ENCODE measurements around the gene WDR81.
"Not testable (repeated sequence)": the region's sequence is repeated elsewhere in the genome, so short reads cannot be mapped to it uniquely, and the experiment has no call there.

The WDR81 gene

DNA sequence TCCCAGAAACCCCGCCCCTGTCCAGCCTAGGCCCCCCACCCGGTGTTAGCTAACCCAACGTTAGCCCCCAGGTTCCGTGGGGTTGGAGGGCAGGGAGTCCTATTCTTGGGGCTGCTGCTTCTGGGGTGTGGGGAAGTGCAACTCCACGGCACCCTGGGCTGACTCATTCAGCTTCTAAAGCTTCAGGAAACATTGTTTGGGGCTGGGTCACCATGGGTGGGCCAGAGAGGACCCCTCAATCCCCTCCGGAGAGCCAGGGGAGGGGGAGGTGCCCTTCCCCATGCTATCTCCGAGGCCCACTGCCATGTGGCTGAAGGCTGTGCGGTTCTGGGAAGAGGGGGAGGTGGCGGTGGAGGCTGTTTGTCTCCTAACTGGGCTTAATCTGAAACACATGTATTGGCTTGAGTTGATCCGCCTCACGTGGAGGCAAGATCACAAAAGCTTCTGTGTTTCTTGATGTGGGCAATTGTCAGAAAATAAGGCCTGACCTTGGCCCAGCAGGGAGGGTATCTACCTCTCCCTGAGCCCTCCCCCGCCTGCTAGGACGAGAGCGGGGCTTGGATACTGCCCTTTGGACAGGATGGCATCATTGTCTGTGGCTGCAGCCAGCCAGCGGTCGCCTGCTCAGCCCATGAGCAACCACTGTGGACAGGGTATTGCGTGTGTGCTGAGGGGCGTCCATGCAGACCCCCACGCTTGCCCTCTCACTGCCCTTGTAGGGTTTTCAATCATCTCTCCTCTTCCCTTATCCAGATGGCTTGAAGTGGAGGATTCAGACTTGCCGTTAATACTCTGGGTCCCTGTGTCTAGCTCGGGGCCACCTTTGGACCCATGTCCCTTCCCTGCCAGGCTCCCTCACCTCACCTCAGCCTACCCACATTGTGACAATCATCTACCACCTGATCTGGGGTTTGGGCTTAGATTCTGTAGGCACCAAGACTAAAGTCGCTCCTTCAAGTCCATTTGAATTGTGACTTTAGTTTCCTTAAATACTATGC lies 38.7 kb downstream of the WDR81 start:
- peak overlapping the region; percentile 60 for H3K4me3 ChIP-seq (ENCODE audit: low read depth, low read length)
- no peak for TF ChIP-seq CTCF (IDR thresholded peaks at IDR 0.05; ENCODE audit: low read depth, low read length)
- DNase-seq (ENCODE audit: low read depth, low spot score): peak; percentile 86
- in situ Hi-C loops (cut with HindIII; ENCODE audit: low sequenced_read_pairs): no loop called here

GRCh38 chr17:1764284-1764683 lies 39.8 kb downstream of the WDR81 start:
- H3K4me3 ChIP-seq (ENCODE audit: low read depth, low read length): no peak overlapping the region
- in situ Hi-C loops (cut with HindIII; ENCODE audit: low sequenced_read_pairs): no loop called here
- DNase-seq (ENCODE audit: low read depth, low spot score): peak; percentile 79
- TF ChIP-seq CTCF (IDR thresholded peaks at IDR 0.05; ENCODE audit: low read depth, low read length): no peak

- in situ Hi-C loops (cut with HindIII; ENCODE audit: low sequenced_read_pairs); H3K4me3 ChIP-seq (ENCODE audit: low read depth, low read length); DNase-seq (ENCODE audit: low read depth, low spot score): not testable (repeated sequence)
These were observed 40.2 kb downstream of the WDR81 start for GRCh38 chr17:1764705-1765104.

DNA sequence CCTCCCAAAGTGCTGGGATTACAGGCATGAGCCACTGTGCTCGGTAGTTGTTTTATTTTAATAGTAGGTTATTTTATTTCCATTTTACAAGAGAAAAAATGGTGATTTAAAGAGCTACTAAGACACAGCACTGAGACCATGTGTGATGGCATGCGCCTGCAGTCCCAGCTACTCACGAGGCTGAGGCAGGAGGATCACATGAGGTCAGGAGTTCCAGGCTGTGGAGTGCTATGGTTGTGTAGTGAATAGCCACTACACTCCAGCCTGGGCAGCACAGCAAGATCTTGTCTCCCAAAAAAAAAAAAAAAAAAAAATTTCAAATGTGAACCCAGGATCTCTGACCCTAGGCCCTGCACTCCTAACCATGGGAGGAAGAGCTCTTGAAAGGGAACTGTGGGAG lies 41.1 kb downstream of the WDR81 start:
- TF ChIP-seq CTCF (IDR thresholded peaks at IDR 0.05; ENCODE audit: low read depth, low read length): no peak
- no peak overlapping the region for H3K4me3 ChIP-seq (ENCODE audit: low read depth, low read length)
- DNase-seq (ENCODE audit: low read depth, low spot score): no peak
- in situ Hi-C loops (cut with HindIII; ENCODE audit: low sequenced_read_pairs): no loop called here

DNA sequence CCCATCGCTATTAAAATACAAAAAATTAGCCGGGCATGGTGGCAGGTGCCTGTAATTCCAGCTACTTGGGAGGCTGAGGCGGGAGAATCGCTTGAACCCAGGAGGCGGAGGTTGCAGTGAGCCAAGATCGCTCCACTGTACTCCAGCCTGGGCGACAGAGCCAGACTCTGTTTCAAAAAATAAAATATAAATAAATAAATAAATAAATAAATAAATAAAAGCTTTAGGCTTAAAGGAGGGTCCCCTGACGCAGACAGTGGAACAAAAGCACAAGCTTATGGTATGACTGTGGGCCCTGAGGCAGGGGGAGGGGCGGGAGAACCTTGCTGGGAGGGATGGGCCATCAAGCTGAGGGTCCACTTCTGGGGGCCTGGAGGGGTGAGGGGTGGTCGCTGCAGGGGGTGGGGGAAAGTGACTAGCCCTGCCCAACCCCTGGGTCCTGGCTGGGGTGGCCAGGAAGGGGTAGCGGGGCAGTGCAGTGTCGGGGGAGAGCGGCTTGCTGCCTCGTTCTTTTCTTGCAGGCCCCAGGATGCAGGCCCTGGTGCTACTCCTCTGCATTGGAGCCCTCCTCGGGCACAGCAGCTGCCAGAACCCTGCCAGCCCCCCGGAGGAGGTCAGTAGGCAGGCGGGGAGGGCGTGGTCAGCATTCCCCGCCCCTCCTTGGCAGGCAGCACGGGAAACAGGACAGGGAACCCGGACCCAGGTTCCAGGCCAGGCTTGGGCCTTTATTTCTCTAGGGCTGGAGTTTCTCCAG lies 42.1 kb downstream of the WDR81 start:
- no peak for DNase-seq (ENCODE audit: low read depth, low spot score)
- TF ChIP-seq CTCF (IDR thresholded peaks at IDR 0.05; ENCODE audit: low read depth, low read length): no peak
- in situ Hi-C loops (cut with HindIII; ENCODE audit: low sequenced_read_pairs): no loop called here
- H3K4me3 ChIP-seq (ENCODE audit: low read depth, low read length): no peak overlapping the region

GRCh38 chr17:1767358-1767757 lies 42.9 kb downstream of the WDR81 start:
- H3K4me3 ChIP-seq (ENCODE audit: low read depth, low read length): no peak overlapping the region
- no peak for DNase-seq (ENCODE audit: low read depth, low spot score)
- peak; percentile 7 for TF ChIP-seq CTCF (IDR thresholded peaks at IDR 0.05; ENCODE audit: low read depth, low read length)
- in situ Hi-C loops (cut with HindIII; ENCODE audit: low sequenced_read_pairs): no loop called here

Measured in astrocyte of the spinal cord (primary cell).